Lower leg skin (tissue), 3 donors: Measurements from ENCODE around the gene DENND1B.

Experiments
- POLR2A ChIP-seq, 2 donors: fragments of 450-650 bp; IDR thresholded peaks; one replicate each; pipeline ENCODE4 v1.6.1; 2016 to 2017; ENCODE audit warnings: antibody characterized with exemption in 2 of 2, mild to moderate bottlenecking in 1 of 2, moderate library complexity in 1 of 2
- TF ChIP-seq, protein P1 (sequence below), 3 donors: fragments of 450-650 bp; IDR thresholded peaks; one replicate each; pipeline ENCODE4 v1.5.1; 2016; ENCODE audit warnings: antibody characterized with exemption in 3 of 3, mild to moderate bottlenecking in 3 of 3, moderate library complexity in 2 of 3

DNA sequence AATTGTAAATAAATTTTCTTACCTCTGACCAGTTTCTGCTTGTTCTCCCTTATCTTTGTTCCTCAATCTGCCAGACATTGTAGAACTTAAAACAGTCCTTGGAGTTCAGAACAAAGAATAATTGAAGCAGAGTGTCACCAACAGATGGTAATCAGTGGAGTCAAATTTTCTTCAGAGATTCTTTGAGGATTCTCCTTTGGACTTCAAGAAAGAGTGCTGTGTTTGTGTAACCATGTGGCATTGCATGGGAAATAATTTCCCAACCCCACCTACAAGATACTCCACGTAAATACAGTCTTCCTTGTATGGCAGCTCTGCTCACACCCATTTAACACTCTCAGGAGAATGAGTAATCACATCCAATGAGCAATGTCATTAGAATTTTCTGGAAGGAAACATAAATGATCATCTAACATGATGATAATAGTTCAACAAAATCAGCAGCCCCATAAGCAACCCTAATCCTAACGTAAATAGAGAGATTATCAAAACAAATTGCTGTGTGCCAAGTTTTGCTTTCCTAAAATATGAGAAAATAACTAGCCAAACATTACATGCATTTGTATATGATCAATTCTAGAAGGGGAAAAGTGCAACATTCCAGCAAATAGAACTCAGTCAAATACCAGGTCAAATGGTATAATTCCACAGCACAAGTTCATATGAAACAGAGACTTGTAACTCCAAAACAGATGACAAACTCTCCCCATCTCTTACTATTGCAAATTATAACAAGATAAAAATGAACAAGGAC is 6.9 kb upstream of the DENND1B start:
- TF ChIP-seq, protein P1, sequence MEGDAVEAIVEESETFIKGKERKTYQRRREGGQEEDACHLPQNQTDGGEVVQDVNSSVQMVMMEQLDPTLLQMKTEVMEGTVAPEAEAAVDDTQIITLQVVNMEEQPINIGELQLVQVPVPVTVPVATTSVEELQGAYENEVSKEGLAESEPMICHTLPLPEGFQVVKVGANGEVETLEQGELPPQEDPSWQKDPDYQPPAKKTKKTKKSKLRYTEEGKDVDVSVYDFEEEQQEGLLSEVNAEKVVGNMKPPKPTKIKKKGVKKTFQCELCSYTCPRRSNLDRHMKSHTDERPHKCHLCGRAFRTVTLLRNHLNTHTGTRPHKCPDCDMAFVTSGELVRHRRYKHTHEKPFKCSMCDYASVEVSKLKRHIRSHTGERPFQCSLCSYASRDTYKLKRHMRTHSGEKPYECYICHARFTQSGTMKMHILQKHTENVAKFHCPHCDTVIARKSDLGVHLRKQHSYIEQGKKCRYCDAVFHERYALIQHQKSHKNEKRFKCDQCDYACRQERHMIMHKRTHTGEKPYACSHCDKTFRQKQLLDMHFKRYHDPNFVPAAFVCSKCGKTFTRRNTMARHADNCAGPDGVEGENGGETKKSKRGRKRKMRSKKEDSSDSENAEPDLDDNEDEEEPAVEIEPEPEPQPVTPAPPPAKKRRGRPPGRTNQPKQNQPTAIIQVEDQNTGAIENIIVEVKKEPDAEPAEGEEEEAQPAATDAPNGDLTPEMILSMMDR (IDR thresholded peaks at IDR 0.05): no peak
- no peak for TF ChIP-seq POLR2A (IDR thresholded peaks at IDR 0.05)
